Measurements from ENCODE around the gene ANKRD31.

The ANKRD31 gene

DNA sequence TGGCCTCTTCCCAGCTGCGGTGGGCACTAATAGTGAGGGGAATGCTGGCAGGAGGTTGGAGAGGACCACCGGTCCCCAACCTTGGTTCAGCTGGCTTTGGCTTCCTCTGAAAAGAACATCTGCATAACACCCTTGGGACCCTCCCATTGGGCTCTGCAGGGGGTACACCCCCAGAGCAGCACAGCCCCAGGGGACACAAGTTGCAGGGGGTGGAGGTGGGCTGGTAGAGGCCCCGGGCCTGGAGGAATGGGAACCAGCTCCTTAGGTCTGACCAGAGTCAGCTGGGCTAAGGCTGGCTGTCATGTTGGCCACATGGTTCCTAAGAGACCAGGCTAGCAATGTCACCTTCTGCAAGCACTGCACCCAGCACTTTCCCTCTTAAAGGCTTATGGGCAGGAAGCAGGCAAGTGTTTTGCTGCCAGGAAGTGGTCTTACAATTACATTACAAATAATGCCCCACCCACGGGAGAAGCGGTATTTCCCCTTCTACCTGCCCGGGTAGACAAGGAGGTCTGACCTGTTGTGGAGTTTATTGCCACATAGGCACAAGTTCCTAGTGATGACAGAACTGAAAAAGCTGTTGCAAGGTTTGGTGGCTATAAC, 202.4 kb downstream of the ANKRD31 start:
- no peak for DNase-seq (ENCODE audit: low read depth in 2 of 2)

- DNase-seq (ENCODE audit: low read depth in 2 of 2), result no peak
Observed at GRCh38 chr5:75031366-75031765, 205.3 kb downstream of the ANKRD31 start.

- no peak for DNase-seq (ENCODE audit: low read depth in 2 of 2)
Observed at GRCh38 chr5:75028090-75028489, 208.6 kb downstream of the ANKRD31 start.

GRCh38 chr5:75023368-75024159, 213.1 kb downstream of the ANKRD31 start:
- DNase-seq (ENCODE audit: low read depth in 2 of 2), result peak in 1 of 2 donors; percentile 14

DNA sequence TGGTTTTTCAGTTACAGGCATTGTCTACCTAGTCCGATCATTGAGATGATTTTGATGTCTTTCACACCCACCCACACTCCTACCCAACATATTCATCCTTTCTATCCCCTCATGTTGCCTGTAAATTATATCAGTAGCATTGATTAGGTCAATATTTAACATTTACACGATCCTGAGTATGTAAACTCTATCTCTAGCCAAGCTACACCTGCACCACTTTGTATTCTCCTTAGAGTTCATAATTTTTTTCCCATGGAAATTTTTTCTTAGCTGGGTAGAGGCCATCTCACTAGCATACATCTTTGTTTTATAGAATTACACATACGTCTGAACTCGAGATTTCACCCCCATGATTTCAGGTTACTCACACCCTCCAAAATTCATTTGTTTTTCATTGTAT, 214.9 kb downstream of the ANKRD31 start:
- no peak for DNase-seq (ENCODE audit: low read depth in 2 of 2)

- no peak for DNase-seq (ENCODE audit: low read depth in 2 of 2)
Observed at GRCh38 chr5:75021219-75021618, 215.5 kb downstream of the ANKRD31 start.

GRCh38 chr5:75020016-75020656, 216.5 kb downstream of the ANKRD31 start:
- no peak for DNase-seq (ENCODE audit: low read depth in 2 of 2)

DNA sequence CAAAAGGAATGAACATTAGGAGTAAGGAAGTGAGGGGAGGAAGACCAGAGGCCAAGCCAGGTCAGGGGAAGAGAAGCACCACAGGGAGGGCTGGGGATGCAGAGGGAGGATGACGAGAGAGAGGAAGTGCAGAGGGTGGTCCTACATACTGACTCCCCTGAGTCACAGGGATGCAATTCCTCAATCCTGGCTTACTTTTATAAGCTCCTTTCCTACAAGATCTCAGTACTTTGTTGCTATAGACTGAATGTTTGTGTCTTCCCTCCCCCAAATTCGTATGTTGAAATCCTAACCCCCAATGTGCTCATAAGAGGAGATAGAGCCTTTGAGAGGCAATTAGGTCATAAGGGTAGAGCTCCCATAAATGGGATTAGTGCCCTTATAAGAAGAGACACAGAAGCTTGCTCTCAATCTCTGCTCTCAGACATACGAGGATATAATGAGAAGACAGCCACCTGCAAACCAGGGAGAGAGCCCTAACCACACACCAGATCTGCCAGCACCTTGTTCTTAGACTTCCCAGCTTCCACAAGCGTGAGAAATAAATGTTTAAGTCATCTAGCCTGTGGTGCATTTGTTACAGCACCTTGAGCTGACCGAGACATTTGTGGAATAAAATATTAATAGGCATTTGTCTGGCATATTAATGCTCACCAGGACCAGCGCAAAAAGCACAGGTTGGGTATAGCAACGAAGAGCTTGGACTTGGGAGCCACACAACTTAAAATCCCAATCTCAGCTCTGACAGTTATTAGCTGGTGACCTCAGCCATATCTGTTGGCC, 217.7 kb downstream of the ANKRD31 start:
- no peak for DNase-seq (ENCODE audit: low read depth in 2 of 2)

Measured in stimulated activated CD8-positive, alpha-beta memory T cell treated with anti-CD3 and anti-CD28 coated beads, Interleukin-2, amount 100 ng/mL, for 1 hour (primary cell).